ENCODE data around the gene NTF4. TPM values are rescaled to one million over a fixed set of nuclear protein-coding genes. Genes with fewer than 3 reads are reported as not detected.

The NTF4 gene
- total RNA-seq, 3 donors from 2014 or later: not detected

- H3K4me1 ChIP-seq (ENCODE audit: low read depth): peaks cover 17% of the 10 kb centered on the region
- intact Hi-C loops (cut with DNase I, micrococcal nuclease): no loop called here
- peak; percentile 97 for ATAC-seq
- DNase-seq: peak; percentile 97 to 100 (median 99)
- H3K4me3 ChIP-seq: peak within 1 kb of the TSS; percentile 76
- no peaks in the 10 kb centered on the region for H3K9me3 ChIP-seq
- H3K36me3 ChIP-seq (ENCODE audit: low read depth): peaks cover 5% of the 10 kb centered on the region
- no peak for TF ChIP-seq CTCF (IDR thresholded peaks at IDR 0.05)
These were observed 20.6 kb upstream of the NTF4 start, which contains the start of gene SNRNP70 for GRCh38 chr19:49085020-49085867. SNRNP70 (plus strand) TSS chr19:49085451; CDS start chr19:49086415, 964 bp downstream.

- H3K9me3 ChIP-seq: no peaks in the 10 kb centered on the region
- intact Hi-C loops (cut with DNase I, micrococcal nuclease): no loop called here
- ATAC-seq: no peak
- DNase-seq: peak in 2 of 3 donors; percentile 38 to 50
- H3K4me3 ChIP-seq: no peak overlapping the region
- H3K36me3 ChIP-seq (ENCODE audit: low read depth): peaks cover 5% of the 10 kb centered on the region
- TF ChIP-seq CTCF (IDR thresholded peaks at IDR 0.05): no peak
- peaks cover 17% of the 10 kb centered on the region for H3K4me1 ChIP-seq (ENCODE audit: low read depth)
These were observed 19.8 kb upstream of the NTF4 start for GRCh38 chr19:49084206-49085019.

- intact Hi-C loops (cut with DNase I, micrococcal nuclease): no loop called here
These were observed 16.7 kb upstream of the NTF4 start for GRCh38 chr19:49081273-49081672.

GRCh38 chr19:49080392-49080791, 15.8 kb upstream of the NTF4 start:
- no peak for ATAC-seq

More at GRCh38 chr19:49081273-49081672, 16.7 kb upstream of the NTF4 start:
- DNase-seq: no peak
- TF ChIP-seq CTCF (IDR thresholded peaks at IDR 0.05): no peak
- Histone ChIP-seq H3K36me3 (ENCODE audit: low read depth) (peaks cover 5% of the 10 kb centered on the region), H3K4me3 (no peak overlapping the region), H3K9me3 (no peaks in the 10 kb centered on the region), H3K4me1 (ENCODE audit: low read depth) (peaks cover 2% of the 10 kb centered on the region)
- ATAC-seq: no peak

More at GRCh38 chr19:49080392-49080791, 15.8 kb upstream of the NTF4 start:
- no peak for DNase-seq
- TF ChIP-seq CTCF (IDR thresholded peaks at IDR 0.05): no peak
- H3K4me1 ChIP-seq (ENCODE audit: low read depth): no peaks in the 10 kb centered on the region
- no peak overlapping the region for H3K4me3 ChIP-seq
- peaks cover 5% of the 10 kb centered on the region for H3K36me3 ChIP-seq (ENCODE audit: low read depth)
- H3K9me3 ChIP-seq: no peaks in the 10 kb centered on the region
- intact Hi-C loops (cut with DNase I, micrococcal nuclease): no loop called here

All from mucosa of descending colon (tissue), 3 donors.